Endothelial cell of umbilical vein (primary cell): ENCODE results near the gene DENND1A. TPM values are rescaled to one million over a fixed set of nuclear protein-coding genes. Genes with fewer than 3 reads are reported as not detected.

ENCODE experiments used
- BruUV-seq: library from RNA; stranded (reverse); fragments of 400-500 nt; replicated peaks from 2 replicates; lab custom pipeline; 2021; lab: Mats Ljungman, UMichigan
- CTCF ChIA-PET: fragments of 300-600, 350-600 bp; sonication (Branson Sonifier 250); formaldehyde crosslinking; loops from one replicate; lab custom pipeline; 2021; ENCODE audit warnings: antibody characterized with exemption, inconsistent platforms; lab: Charles Lee
- POLR2A ChIA-PET: fragments of 300-600, 350-600 bp; sonication (Branson Sonifier 250); formaldehyde crosslinking; loops from one replicate; lab custom pipeline; 2021; ENCODE audit warnings: antibody characterized with exemption, inconsistent platforms; lab: Charles Lee
- DNase-seq: peaks from one replicate; pipeline ENCODE4 v3.0.0-alpha.2; 2011; ENCODE audit warnings: low read depth, low spot score
- FAIRE-seq: peaks from 2 replicates; lab custom pipeline; 2011; peaks lifted over from hg19 to GRCh38; lab: Jason Lieb, UNC
- H2AFZ ChIP-seq: 2 replicates; pipeline ENCODE4 v1.6.0; 2012; ENCODE audit warnings: low read depth, low read length, control low read depth, inconsistent platforms
- H3K27ac ChIP-seq: 2 replicates; pipeline ENCODE4 v1.5.1; 2011; ENCODE audit warnings: low read depth, mild to moderate bottlenecking, control low read depth, low read length, moderate library complexity; ENCODE audit not compliant: insufficient read depth
- H3K27me3 ChIP-seq, 2 experiments: 2 replicates each; pipeline versions ENCODE4 v1.6.0 to v1.6.1; 2011; ENCODE audit warnings: low read length in 2 of 2, mixed read lengths in 1 of 2; ENCODE audit not compliant: control insufficient read depth in 2 of 2, insufficient read depth in 2 of 2
- H3K36me3 ChIP-seq, 2 experiments: 2 replicates in 1 of 2; 3 replicates in 1 of 2; pipeline ENCODE4 v1.5.1; 2011; ENCODE audit warnings: low read length in 2 of 2, mild to moderate bottlenecking in 1 of 2, moderate library complexity in 1 of 2; ENCODE audit not compliant: control insufficient read depth in 2 of 2, insufficient read depth in 2 of 2; ENCODE audit errors: extremely low read depth in 1 of 2
- H3K4me1 ChIP-seq: 3 replicates; pipeline ENCODE4 v1.5.1; 2011; ENCODE audit warnings: mild to moderate bottlenecking, low read length; ENCODE audit not compliant: control insufficient read depth, insufficient read depth; ENCODE audit errors: extremely low read depth
- H3K4me2 ChIP-seq: 2 replicates; pipeline ENCODE4 v1.6.1; 2011; ENCODE audit warnings: low read length, control low read depth, mixed read lengths; ENCODE audit not compliant: insufficient read depth
- H3K4me3 ChIP-seq, 3 experiments: fragments of 200-600 bp in 1 of 3; sonication (generic), shearing (Covaris generic) in 1 of 3; replicated peaks in 1 of 3; 2 replicates each; pipeline ENCODE4 v1.5.1; 2011 to 2016; ENCODE audit warnings: control low read depth in 3 of 3, low read length in 3 of 3, mild to moderate bottlenecking in 2 of 3, inconsistent platforms in 1 of 3, low read depth in 1 of 3, moderate library complexity in 1 of 3; ENCODE audit not compliant: insufficient read depth in 1 of 3
- H3K79me2 ChIP-seq: 2 replicates; pipeline ENCODE4 v1.6.0; 2012; ENCODE audit warnings: low read length, inconsistent platforms; ENCODE audit not compliant: control insufficient read depth, insufficient read depth
- H3K9ac ChIP-seq: replicated peaks from 2 replicates; pipeline ENCODE3; 2011; ENCODE audit warnings: low read length, control low read depth; ENCODE audit not compliant: insufficient read depth; ENCODE audit errors: extremely low read depth
- H3K9me1 ChIP-seq: replicated peaks from 3 replicates; pipeline ENCODE4 v1.6.0; 2011; ENCODE audit warnings: mild to moderate bottlenecking, low read length; ENCODE audit not compliant: control insufficient read depth, insufficient read depth; ENCODE audit errors: extremely low read depth
- H3K9me3 ChIP-seq: replicated peaks from 2 replicates; pipeline ENCODE4 v1.5.1; 2012; ENCODE audit warnings: low read length, inconsistent platforms; ENCODE audit not compliant: control insufficient read depth, insufficient read depth
- H4K20me1 ChIP-seq: replicated peaks from 2 replicates; pipeline ENCODE3; 2011; ENCODE audit warnings: mild to moderate bottlenecking, low read length; ENCODE audit not compliant: control insufficient read depth, insufficient read depth; ENCODE audit errors: extremely low read depth
- CTCF ChIP-seq, 2 donors: IDR thresholded peaks; 1 replicate in 1 of 2; 2 replicates in 1 of 2; pipeline ENCODE4 v1.5.1; 2011; ENCODE audit warnings: low read length in 2 of 2, mild to moderate bottlenecking in 2 of 2, moderate library complexity in 2 of 2, control low read depth in 1 of 2, inconsistent platforms in 1 of 2, low read depth in 1 of 2; ENCODE audit not compliant: insufficient read depth in 1 of 2; ENCODE audit errors: extremely low read depth in 1 of 2
- EZH2 ChIP-seq: IDR thresholded peaks from 2 replicates; pipeline ENCODE4 v1.6.1; 2012; ENCODE audit warnings: borderline replicate concordance, low read depth, mild to moderate bottlenecking, moderate library complexity, low read length, inconsistent platforms; ENCODE audit not compliant: severe bottlenecking
- FOS ChIP-seq: IDR thresholded peaks from 2 replicates; pipeline ENCODE4 v1.6.1; 2011; ENCODE audit warnings: mild to moderate bottlenecking, low read length, moderate library complexity, borderline replicate concordance; ENCODE audit not compliant: insufficient read depth
- GATA2 ChIP-seq: IDR thresholded peaks from 2 replicates; pipeline ENCODE4 v1.7.0; 2011; ENCODE audit warnings: low read depth, mild to moderate bottlenecking, moderate library complexity, mixed read lengths, low read length; ENCODE audit not compliant: insufficient read length, insufficient read depth
- JUN ChIP-seq: IDR thresholded peaks from 2 replicates; pipeline ENCODE4 v1.6.1; 2011; ENCODE audit warnings: borderline replicate concordance, low read depth; ENCODE audit not compliant: insufficient read length, insufficient read depth
- MAX ChIP-seq: IDR thresholded peaks from 2 replicates; pipeline ENCODE4 v1.6.1; 2011; ENCODE audit not compliant: insufficient read depth, insufficient read length
- MYC ChIP-seq: IDR thresholded peaks from one replicate; pipeline ENCODE4 v1.6.1; 2011; ENCODE audit warnings: mild to moderate bottlenecking, low read depth, low read length
- POLR2A ChIP-seq: IDR thresholded peaks from 2 replicates; pipeline ENCODE4 v1.6.1; 2012; ENCODE audit warnings: low read depth, mild to moderate bottlenecking, control low read depth, low read length
- POLR2AphosphoS5 ChIP-seq: IDR thresholded peaks from 2 replicates; pipeline ENCODE4 v1.6.1; 2012; ENCODE audit warnings: low read depth, mild to moderate bottlenecking, control low read depth, low read length, moderate library complexity; ENCODE audit not compliant: insufficient read depth
- dilution Hi-C: fragments of 300-500 bp; cut with MboI; formaldehyde crosslinking; loops from one replicate; pipeline ENCODE4 v1.15.0; 2019; ENCODE audit warnings: low sequenced_read_pairs; ENCODE audit not compliant: extremely low pct_ligation_motif_present
- intact Hi-C: fragments of 100-400 bp; cut with micrococcal nuclease; formaldehyde crosslinking; loops from one replicate; pipeline ENCODE4 v1.10.0; 2022
- polyA plus RNA-seq, 4 experiments: library from polyadenylated mRNA; depleted of rRNA in 3 of 4; stranded (reverse) in 3 of 4; unstranded in 1 of 4; fragments of >200 nt; gene quantifications; 2 replicates each; pipeline versions ENCODE4 v1.2.1 to v1.2.3, GENCODE V29; 2011 to 2012; ENCODE audit warnings: missing spikeins in 1 of 4
- total RNA-seq: library from RNA; stranded (reverse); gene quantifications from 2 replicates; pipeline ENCODE4 v1.2.3, GENCODE V29; 2021

The DENND1A gene
- total and polyA plus RNA-seq, 2 donors (not counting 3 experiments of a cell fraction or from before 2014, with no cell fraction given) = 18.5 to 24.5 TPM

DNA sequence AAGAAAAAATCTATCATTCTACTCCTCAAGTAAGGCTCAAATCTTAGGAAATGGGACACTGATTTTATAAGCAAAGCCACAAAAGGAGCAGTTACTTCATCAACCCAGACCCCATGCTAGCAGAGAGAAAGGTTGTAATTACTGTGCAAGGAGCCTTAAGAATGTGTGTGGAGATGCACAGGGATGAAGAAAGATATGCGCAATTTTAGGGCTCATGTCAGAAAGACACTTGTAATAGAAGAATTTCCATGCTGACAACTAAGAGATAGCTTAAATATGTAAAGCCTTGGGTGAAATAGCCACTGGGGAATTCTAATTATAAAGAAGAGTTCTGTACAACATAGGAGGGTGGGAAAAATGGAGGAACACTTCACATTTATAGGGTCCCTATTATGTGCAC is 432.1 kb downstream of the DENND1A start:
- H3K27ac ChIP-seq = no peak overlapping the region
- H3K36me3 ChIP-seq = no peaks in the 10 kb centered on the region
- no peak overlapping the region for H3K4me2 ChIP-seq
- intact Hi-C loops = no loop called here
- DNase-seq (no peak), FAIRE-seq (no peak)
- no peak overlapping the region for H2AFZ ChIP-seq
- TF ChIP-seq FOS (no peak), POLR2AphosphoS5 (no peak), GATA2 (no peak), POLR2A (no peak), JUN (no peak), MAX (no peak), EZH2 (no peak), MYC (no peak), CTCF (IDR thresholded peaks at IDR 0.05; ENCODE audit: extremely low read depth in 1 of 2, insufficient read depth in 1 of 2, low read depth in 1 of 2, low read length in 2 of 2) (no peak)
- H3K9ac ChIP-seq = no peak overlapping the region
- ChIA-PET POLR2A (no interaction called here), CTCF (no interaction called here)
- no peaks in the 10 kb centered on the region for H3K4me1 ChIP-seq
- dilution Hi-C loops = no loop called here
- no peaks in the 10 kb centered on the region for H3K27me3 ChIP-seq
- H3K9me1 ChIP-seq = no peaks in the 10 kb centered on the region
- H3K4me3 ChIP-seq = no peak overlapping the region
- no peaks in the 10 kb centered on the region for H3K79me2 ChIP-seq
- no peaks in the 10 kb centered on the region for H4K20me1 ChIP-seq
- no peaks in the 10 kb centered on the region for H3K9me3 ChIP-seq
- BruUV-seq = no TSS peak
